GM12892 (cell line): Measurements from ENCODE around the gene RPS6KA2.

Experiments
- POLR2AphosphoS5 ChIP-seq: IDR thresholded peaks from 2 replicates; pipeline ENCODE4 v1.6.1; 2011; ENCODE audit warnings: low read depth, low read length, control low read depth
- TAF1 ChIP-seq: IDR thresholded peaks from 2 replicates; pipeline ENCODE4 v1.6.1; 2011; ENCODE audit warnings: low read depth, mild to moderate bottlenecking, control low read depth, low read length, borderline replicate concordance

GRCh38 chr6:166559211-166559610 is 67.8 kb downstream of the RPS6KA2 start:
- TF ChIP-seq POLR2AphosphoS5: no peak
- TF ChIP-seq TAF1: no peak
